CD4-positive, CD25-positive, alpha-beta regulatory T cell (primary cell): ENCODE results near the gene TTC8. TPM values are rescaled to one million over a fixed set of nuclear protein-coding genes. Genes with fewer than 3 reads are reported as not detected.
"Not testable (repeated sequence)": the region's sequence is repeated elsewhere in the genome, so short reads cannot be mapped to it uniquely, and the experiment has no call there.

Experiments used
- ATAC-seq, 2 donors: fragments of 150-1000 bp; cut with Tn5 transposase; one replicate each; pipeline ENCODE4 v1.10.0; 2021; ENCODE audit warnings: low read depth in 2 of 2, moderate number of reproducible peaks in 2 of 2, moderate library complexity in 1 of 2
- DNase-seq, 3 donors: peaks; one replicate each; pipeline versions ENCODE4 v3.0.0 to v3.0.0-alpha.2; 2012 to 2022; ENCODE audit warnings: mixed read lengths in 1 of 3
- H3K27ac ChIP-seq: one replicate; pipeline ENCODE4 v1.7.0; 2013; ENCODE audit warnings: mild to moderate bottlenecking, low read length; ENCODE audit not compliant: insufficient read depth, poor library complexity, severe bottlenecking
- H3K27me3 ChIP-seq: one replicate; pipeline ENCODE4 v1.7.0; 2013; ENCODE audit warnings: low read length; ENCODE audit not compliant: control insufficient read depth, insufficient read depth
- H3K36me3 ChIP-seq: one replicate; pipeline ENCODE4 v1.7.0; 2013; ENCODE audit warnings: mild to moderate bottlenecking, low read length, moderate library complexity; ENCODE audit not compliant: control insufficient read depth, insufficient read depth
- H3K4me1 ChIP-seq: 2 replicates; pipeline ENCODE4 v1.7.0; 2013; ENCODE audit warnings: mild to moderate bottlenecking, low read length; ENCODE audit not compliant: insufficient read depth, control insufficient read depth, poor library complexity, severe bottlenecking
- H3K4me3 ChIP-seq: one replicate; pipeline ENCODE4 v1.7.0; 2013; ENCODE audit warnings: low read depth, mild to moderate bottlenecking, low read length, moderate library complexity
- H3K9me3 ChIP-seq, 2 experiments: 1 replicate in 1 of 2; 2 replicates in 1 of 2; pipeline ENCODE4 v1.7.0; 2013; ENCODE audit warnings: low read length in 2 of 2, mild to moderate bottlenecking in 1 of 2, moderate library complexity in 1 of 2; ENCODE audit not compliant: control insufficient read depth in 2 of 2
- H3K27ac Mint-ChIP-seq, 3 donors: one replicate each; pipeline ENCODE4 v1.8.0; 2020 to 2022; ENCODE audit warnings: mild to moderate bottlenecking in 3 of 3, mixed read lengths in 3 of 3, moderate library complexity in 2 of 3
- H3K27me3 Mint-ChIP-seq: one replicate; pipeline ENCODE4 v1.8.0; 2022; ENCODE audit warnings: mild to moderate bottlenecking, mixed read lengths
- H3K36me3 Mint-ChIP-seq: one replicate; pipeline ENCODE4 v1.8.0; 2020; ENCODE audit warnings: mixed read lengths
- H3K4me1 Mint-ChIP-seq, 4 donors: one replicate each; pipeline ENCODE4 v1.8.0; 2020 to 2022; ENCODE audit warnings: mixed read lengths in 4 of 4, mild to moderate bottlenecking in 1 of 4
- H3K4me3 Mint-ChIP-seq, 4 donors: one replicate each; pipeline ENCODE4 v1.8.0; 2020 to 2022; ENCODE audit warnings: mild to moderate bottlenecking in 4 of 4, mixed read lengths in 4 of 4, moderate library complexity in 3 of 4
- H3K9me3 Mint-ChIP-seq, 7 donors: one replicate each; pipeline ENCODE4 v1.8.0; 2020 to 2022; ENCODE audit warnings: mixed read lengths in 7 of 7, mild to moderate bottlenecking in 3 of 7, moderate library complexity in 2 of 7
- polyA plus RNA-seq, 4 donors: library from polyadenylated mRNA; unstranded; fragments of 300-500 nt; fragmentation: Illumina TruSeq; gene quantifications; one replicate each; pipeline ENCODE4 v1.2.3, GENCODE V29; 2021
- total RNA-seq: library from RNA; stranded (reverse); gene quantifications from one replicate; pipeline ENCODE4 v1.2.3, GENCODE V29; 2022

The TTC8 gene
- total and polyA plus RNA-seq, 5 donors from 2014 or later, result 0.63 to 2.0 (median 0.79) TPM; not detected in 1

DNA sequence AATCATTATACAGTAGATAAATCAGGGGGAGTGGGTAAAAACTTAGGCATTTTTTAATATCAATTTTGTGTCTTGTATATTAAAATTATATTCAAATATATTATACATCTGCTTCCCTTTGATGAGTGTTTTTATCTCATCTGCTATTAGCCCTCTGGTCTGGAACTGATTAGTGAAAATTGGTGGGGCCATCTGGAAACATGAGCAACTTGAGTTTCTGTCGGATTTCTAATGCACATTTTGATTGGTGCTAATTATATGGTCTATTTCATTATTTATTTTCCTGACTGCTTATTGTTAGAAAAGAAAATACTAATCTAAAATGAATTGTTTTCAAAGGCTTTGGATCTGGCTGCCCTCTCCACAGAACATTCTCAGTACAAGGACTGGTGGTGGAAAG is 28.2 kb downstream of the TTC8 start:
- Histone ChIP-seq H3K27me3 (no peaks in the 10 kb centered on the region), H3K36me3 (no peaks in the 10 kb centered on the region), H3K4me3 (no peak overlapping the region), H3K9me3 (no peaks in the 10 kb centered on the region), H3K27ac (no peak overlapping the region), H3K4me1 (no peaks in the 10 kb centered on the region)
- no peak overlapping the region for H3K4me3 Mint-ChIP-seq
- ATAC-seq, result no peak
- no peak overlapping the region for H3K27ac Mint-ChIP-seq
- H3K27me3 Mint-ChIP-seq, result peaks cover 4% of the 10 kb centered on the region
- no peaks in the 10 kb centered on the region for H3K4me1 Mint-ChIP-seq
- no peak for DNase-seq
- no peaks in the 10 kb centered on the region for H3K36me3 Mint-ChIP-seq
- H3K9me3 Mint-ChIP-seq, result no peaks in the 10 kb centered on the region

DNA sequence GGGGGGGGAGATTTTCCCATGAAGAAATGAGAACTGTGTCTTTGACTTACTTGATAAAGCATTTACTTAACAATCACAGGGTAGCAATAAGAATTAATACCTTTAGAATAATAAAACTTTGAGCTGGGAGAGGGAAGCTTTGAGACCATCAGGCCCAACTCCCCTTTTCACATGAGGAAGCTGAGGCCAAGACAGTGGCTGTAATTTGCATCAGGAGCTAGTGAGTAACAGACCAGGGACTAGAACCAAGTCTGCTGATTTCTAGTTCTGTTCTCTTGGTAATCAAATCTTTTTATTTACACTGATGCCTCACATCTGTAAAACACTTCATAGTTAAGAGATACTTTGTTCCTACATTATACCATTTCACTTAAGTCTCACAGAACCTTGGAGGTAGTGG is 28.7 kb downstream of the TTC8 start:
- Histone ChIP-seq H3K27me3 (no peaks in the 10 kb centered on the region), H3K27ac (no peak overlapping the region), H3K4me1 (no peaks in the 10 kb centered on the region), H3K4me3 (no peak overlapping the region), H3K9me3 (no peaks in the 10 kb centered on the region), H3K36me3 (no peaks in the 10 kb centered on the region)
- Mint-ChIP-seq H3K4me3 (no peak overlapping the region), H3K27ac (no peak overlapping the region), H3K36me3 (no peaks in the 10 kb centered on the region), H3K9me3 (no peaks in the 10 kb centered on the region), H3K27me3 (peaks cover 4% of the 10 kb centered on the region), H3K4me1 (no peaks in the 10 kb centered on the region)
- DNase-seq (no peak), ATAC-seq (no peak)

DNA sequence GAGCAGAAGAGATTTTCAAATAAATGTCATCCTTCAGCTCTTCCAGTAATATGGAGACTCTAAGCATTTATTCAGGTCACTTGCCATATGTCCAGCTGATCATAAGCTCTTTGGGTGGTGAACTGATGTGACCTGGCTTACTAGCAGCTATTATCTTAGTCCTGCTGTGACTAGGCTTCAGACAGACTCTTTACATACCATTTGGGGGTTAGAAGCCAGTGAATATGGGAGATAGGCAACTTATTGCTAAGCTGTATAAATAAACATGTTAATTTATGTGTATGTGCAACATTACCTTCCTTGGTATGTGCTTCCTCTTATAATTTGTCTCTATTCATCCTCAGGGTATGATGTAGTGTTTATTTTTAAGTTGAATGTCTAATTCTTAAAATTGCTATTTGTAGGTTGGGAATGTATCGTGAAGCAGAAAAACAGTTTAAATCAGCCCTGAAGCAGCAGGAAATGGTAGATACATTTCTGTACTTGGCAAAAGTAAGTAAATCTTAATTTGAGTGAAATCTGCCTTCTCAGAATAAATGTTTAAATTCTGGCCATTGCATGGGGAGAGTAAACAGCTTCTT is 32.4 kb downstream of the TTC8 start:
- no peaks in the 10 kb centered on the region for H3K4me1 Mint-ChIP-seq
- Histone ChIP-seq H3K4me3 (no peak overlapping the region), H3K9me3 (no peaks in the 10 kb centered on the region), H3K4me1 (no peaks in the 10 kb centered on the region), H3K27me3 (no peaks in the 10 kb centered on the region), H3K36me3 (no peaks in the 10 kb centered on the region), H3K27ac (no peak overlapping the region)
- peaks cover 4% of the 10 kb centered on the region for H3K27me3 Mint-ChIP-seq
- H3K4me3 Mint-ChIP-seq, result no peak overlapping the region
- no peak for DNase-seq
- peaks cover 0 to 5% (median 0%) of the 10 kb centered on the region in 7 donors for H3K9me3 Mint-ChIP-seq
- ATAC-seq, result no peak
- peaks cover 6% of the 10 kb centered on the region for H3K36me3 Mint-ChIP-seq
- no peak overlapping the region for H3K27ac Mint-ChIP-seq

DNA sequence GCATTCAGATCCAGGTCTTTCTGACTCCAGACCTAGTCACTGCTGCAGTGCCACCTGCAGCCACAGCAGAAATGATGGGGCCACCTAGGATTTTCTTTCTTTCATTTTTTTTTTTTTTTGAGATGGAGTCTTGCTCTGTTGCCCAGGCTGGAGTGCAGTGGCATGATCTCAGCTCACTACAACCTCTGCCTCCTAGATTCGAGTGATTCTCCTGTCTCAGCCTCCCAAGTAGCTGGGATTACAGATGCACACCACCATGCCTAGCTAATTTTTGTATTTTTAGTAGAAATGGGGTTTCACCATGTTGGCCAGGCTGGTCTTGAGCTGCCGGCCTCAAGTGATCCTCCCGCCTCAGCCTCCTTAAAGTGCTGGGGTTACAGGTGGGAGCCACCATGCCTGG is 33.4 kb downstream of the TTC8 start:
- H3K27me3 ChIP-seq, result not testable (repeated sequence)

DNA sequence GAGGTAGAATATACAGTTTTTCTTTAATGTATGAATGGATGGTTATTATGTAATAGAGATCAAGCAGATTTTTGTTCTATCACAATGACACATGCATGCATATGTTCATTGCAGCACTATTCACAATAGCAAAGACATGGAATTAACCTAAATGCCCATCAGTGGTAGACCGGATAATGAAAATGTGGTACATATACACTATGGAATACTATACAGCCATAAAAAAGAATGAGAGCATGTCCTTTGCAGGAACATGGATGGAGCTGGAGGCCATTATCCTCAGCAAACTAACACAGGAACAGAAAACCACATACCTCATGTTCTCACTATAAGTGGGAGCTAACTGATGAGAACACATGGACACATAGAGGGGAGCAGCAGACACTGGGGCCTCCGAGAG is 34.7 kb downstream of the TTC8 start:
- H3K4me1 ChIP-seq, H3K4me1 Mint-ChIP-seq, ATAC-seq, H3K4me3 ChIP-seq, H3K27me3 ChIP-seq, DNase-seq, H3K27ac ChIP-seq, H3K27me3 Mint-ChIP-seq, H3K9me3 Mint-ChIP-seq, H3K4me3 Mint-ChIP-seq, H3K27ac Mint-ChIP-seq, H3K36me3 Mint-ChIP-seq, H3K9me3 ChIP-seq, H3K36me3 ChIP-seq: not testable (repeated sequence)

More for the DNA sequence above, 33.4 kb downstream of the TTC8 start:
- H3K4me3 Mint-ChIP-seq, H3K4me1 ChIP-seq, ATAC-seq, DNase-seq, H3K27ac Mint-ChIP-seq, H3K4me3 ChIP-seq, H3K27me3 Mint-ChIP-seq, H3K9me3 Mint-ChIP-seq, H3K27ac ChIP-seq, H3K36me3 Mint-ChIP-seq, H3K9me3 ChIP-seq, H3K4me1 Mint-ChIP-seq, H3K36me3 ChIP-seq: not testable (repeated sequence)

DNA sequence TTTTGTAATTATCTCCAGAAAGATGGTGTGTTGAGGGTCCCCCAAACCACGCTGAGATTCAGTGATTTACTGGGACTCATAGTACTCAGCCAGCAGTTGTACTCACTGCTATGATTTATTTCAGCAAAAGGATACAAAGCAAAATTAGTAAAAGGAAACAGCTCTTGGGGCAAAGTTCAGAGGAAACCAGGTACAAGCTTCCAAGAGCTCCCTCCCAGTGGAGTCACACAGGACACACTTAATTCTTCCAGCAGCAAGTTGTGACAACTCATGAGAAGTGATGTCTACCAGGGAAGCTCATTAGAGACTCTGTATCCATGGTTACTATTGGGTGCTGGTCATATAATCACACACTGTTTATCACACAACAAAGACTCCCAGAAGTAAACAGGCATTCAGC is 38.7 kb downstream of the TTC8 start:
- no peak overlapping the region for H3K27ac Mint-ChIP-seq
- H3K4me3 ChIP-seq, result no peak overlapping the region
- peaks cover 6% of the 10 kb centered on the region for H3K27me3 Mint-ChIP-seq
- H3K36me3 ChIP-seq, result no peaks in the 10 kb centered on the region
- no peaks in the 10 kb centered on the region for H3K4me1 Mint-ChIP-seq
- DNase-seq (no peak), ATAC-seq (no peak)
- no peaks in the 10 kb centered on the region for H3K4me1 ChIP-seq
- peaks cover 0 to 5% (median 0%) of the 10 kb centered on the region in 7 donors for H3K9me3 Mint-ChIP-seq
- no peaks in the 10 kb centered on the region for H3K27me3 ChIP-seq
- H3K4me3 Mint-ChIP-seq, result no peak overlapping the region
- H3K36me3 Mint-ChIP-seq, result peaks cover 9% of the 10 kb centered on the region
- H3K27ac ChIP-seq, result no peak overlapping the region
- H3K9me3 ChIP-seq, result no peaks in the 10 kb centered on the region

DNA sequence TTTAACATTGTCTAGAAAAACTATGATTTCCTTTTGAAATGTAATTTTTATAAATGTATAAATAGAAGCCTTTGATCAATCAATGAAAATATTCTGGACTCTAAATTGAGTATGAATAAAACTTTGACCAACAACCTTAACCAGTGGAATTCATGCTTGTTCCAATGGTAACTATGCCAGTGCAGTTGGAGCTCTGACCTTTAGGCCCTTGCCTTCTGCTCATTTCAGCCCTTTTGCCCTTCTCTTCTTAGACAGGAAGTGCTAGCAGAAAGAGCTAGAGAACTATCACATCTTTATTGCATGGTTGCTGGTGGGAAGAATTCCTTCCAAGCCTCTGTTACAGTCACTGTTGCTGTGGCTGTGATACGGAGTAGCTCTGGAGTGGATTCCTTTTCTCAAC is 39.7 kb downstream of the TTC8 start:
- Histone ChIP-seq H3K9me3 (no peaks in the 10 kb centered on the region), H3K36me3 (no peaks in the 10 kb centered on the region), H3K4me1 (no peaks in the 10 kb centered on the region), H3K4me3 (no peak overlapping the region), H3K27ac (no peak overlapping the region), H3K27me3 (no peaks in the 10 kb centered on the region)
- Mint-ChIP-seq H3K27ac (no peak overlapping the region), H3K27me3 (peaks cover 6% of the 10 kb centered on the region), H3K4me1 (no peaks in the 10 kb centered on the region), H3K36me3 (peaks cover 6% of the 10 kb centered on the region), H3K9me3 (peaks cover 0 to 2% (median 0%) of the 10 kb centered on the region in 7 donors), H3K4me3 (no peak overlapping the region)
- ATAC-seq (no peak), DNase-seq (no peak)

DNA sequence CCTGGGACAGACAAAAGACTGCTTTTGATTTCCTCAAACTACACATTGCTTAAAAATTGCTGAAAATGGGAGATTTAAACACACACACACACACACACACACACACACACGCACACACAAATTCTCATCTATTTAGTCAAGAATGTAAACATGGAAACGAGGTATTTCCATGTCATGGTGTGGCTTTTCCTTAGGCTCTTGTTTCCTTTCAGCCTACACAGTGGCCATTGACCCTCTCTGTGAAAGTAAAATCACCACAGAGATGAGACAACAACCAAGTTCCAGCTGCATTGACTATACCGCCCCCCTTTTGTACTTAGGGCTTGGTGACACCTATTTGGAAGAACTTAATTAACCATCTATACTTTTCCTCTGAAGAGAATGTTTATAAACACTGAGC is 41.9 kb downstream of the TTC8 start:
- H3K36me3 ChIP-seq, result no peaks in the 10 kb centered on the region
- H3K9me3 ChIP-seq, result no peaks in the 10 kb centered on the region
- no peak overlapping the region for H3K27ac ChIP-seq
- no peak overlapping the region for H3K4me3 Mint-ChIP-seq
- H3K27ac Mint-ChIP-seq, result no peak overlapping the region
- no peaks in the 10 kb centered on the region for H3K4me1 Mint-ChIP-seq
- H3K4me3 ChIP-seq, result no peak overlapping the region
- no peaks in the 10 kb centered on the region for H3K27me3 ChIP-seq
- no peaks in the 10 kb centered on the region for H3K4me1 ChIP-seq
- H3K27me3 Mint-ChIP-seq, result peaks cover 6% of the 10 kb centered on the region
- ATAC-seq (no peak), DNase-seq (no peak)
- H3K36me3 Mint-ChIP-seq, result peaks cover 4% of the 10 kb centered on the region
- H3K9me3 Mint-ChIP-seq, result no peaks in the 10 kb centered on the region
